Right forelimb (tissue), 1 donor: Measurements from ENCODE around the gene RNU5D-1.

Experiments used
- DNase-seq: peaks from one replicate; pipeline ENCODE4 v3.0.0-alpha.2; 2018

Gene RNU5D-1

GRCh38 chr1:44698138-44698537 lies 32.8 kb downstream of the RNU5D-1 start:
- DNase-seq = no peak

DNA sequence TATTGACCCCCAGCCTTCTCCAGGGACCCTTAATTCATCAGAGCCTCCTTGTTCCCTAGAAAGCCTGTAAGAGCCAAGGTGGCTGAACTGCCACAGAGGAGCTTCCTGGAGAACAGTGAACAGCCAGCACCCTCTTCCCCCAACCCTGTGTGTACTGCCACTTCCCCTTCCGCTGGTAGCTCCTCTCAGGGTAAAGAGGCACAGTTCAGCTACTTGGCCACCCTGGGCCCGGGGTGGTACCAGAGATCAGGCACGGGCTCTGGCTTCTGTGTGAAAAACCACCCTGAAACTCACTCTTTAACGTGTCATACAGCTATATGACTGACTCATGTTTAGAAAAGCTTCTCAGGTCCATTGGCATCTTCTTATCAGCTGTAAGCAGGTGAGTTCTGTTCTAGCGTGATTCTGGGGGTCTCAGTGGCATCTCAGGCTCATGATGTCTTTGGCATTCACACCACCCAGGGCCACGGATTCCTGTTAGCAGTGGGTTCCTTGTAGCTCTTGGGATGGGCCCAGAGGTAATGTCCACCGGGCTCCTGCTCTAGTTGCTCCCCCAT lies 34.1 kb downstream of the RNU5D-1 start:
- DNase-seq = no peak

DNA sequence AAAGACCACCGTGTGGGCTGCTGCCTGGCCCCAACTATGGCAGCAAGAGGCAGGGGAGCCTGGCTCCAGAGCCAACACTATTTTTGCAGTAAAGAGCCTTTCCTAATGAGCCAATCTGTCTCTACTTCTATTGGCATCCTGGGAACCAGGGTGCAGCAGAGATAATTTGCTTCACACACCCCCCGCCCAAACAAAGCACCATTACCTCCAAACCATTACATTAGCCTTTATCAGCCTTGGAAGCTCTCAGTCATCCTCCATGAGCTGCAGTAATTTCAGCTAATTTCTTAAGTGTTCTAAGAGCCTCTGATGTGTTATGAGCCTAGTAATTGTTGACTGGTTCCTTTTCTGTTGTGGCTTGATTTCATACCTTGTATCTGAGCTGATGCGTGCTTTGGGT lies 34.9 kb downstream of the RNU5D-1 start:
- no peak for DNase-seq

DNA sequence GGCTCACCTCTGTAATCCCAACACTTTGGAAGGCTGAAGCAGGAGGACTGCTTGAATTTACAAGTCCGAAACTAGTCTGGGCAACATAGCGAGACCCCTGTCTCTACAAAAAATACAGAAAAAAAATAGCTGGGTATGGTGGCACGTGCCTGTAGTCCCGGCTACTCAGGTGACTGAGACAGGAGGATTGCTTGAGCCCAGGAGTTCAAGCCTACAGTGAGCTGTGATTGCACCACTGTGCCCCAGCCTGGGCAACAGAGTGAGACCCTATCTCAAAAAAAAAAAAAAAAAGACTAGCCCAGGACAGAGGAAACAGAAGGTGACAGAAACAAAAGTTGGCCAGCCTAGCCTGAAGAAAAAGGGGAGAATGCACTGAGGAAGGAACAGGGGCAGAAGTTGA lies 35.3 kb downstream of the RNU5D-1 start:
- DNase-seq = no peak

GRCh38 chr1:44694863-44695478 lies 36.0 kb downstream of the RNU5D-1 start:
- DNase-seq = no peak

DNA sequence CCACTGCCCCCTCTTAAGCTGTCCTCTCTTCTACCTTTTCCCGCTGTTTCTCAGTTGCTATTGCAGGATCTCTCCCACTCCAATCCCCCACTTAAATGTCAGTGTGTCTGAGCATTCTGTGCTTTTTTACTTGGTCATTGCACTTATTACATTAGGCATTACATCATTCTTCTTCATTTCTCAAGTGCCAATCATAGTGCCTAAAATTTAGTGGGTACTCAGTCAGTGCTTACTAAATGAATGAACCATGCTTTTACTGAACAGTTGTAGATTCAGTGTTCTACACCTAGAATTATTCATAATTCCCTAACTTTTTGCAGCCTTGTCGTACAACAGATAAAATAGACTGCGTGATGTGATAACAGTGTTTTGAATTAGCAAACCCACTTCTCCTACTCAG lies 37.1 kb downstream of the RNU5D-1 start:
- DNase-seq = no peak

DNA sequence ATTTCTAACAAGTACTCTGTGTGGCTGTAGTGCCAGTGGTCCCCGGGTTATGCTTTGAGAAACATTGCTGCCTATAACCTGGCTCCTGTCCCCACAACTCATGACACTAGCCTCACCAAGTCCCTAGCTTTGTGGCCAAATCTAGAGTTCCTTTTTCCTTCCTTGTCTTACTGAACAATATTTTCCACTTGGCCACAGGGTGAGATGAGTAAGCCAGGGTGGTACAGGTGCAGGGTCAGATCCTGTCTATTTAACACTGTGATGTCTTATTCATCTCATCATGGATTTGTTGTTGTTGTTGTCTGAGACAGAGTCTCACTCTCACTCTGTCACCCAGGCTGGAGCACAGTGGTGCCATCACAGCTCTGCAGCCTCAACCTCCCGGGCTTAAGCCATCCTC lies 37.8 kb downstream of the RNU5D-1 start:
- no peak for DNase-seq

DNA sequence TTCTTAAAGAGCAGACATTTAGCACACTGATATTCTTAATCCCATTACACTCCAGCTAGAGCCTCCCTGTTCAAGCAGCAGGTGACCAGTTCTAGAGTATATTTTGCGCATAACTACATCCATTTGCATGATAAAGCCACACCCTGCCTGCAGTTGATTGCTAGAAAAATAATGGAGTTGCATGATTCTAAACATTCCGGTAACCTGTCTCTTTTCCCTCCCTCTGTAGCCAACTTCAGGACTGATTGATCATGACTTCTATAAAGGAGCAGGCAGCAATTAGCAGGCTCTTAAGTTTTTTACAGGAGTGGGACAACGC lies 41.6 kb downstream of the RNU5D-1 start:
- no peak for DNase-seq

GRCh38 chr1:44688760-44689446 lies 42.1 kb downstream of the RNU5D-1 start:
- no peak for DNase-seq

DNA sequence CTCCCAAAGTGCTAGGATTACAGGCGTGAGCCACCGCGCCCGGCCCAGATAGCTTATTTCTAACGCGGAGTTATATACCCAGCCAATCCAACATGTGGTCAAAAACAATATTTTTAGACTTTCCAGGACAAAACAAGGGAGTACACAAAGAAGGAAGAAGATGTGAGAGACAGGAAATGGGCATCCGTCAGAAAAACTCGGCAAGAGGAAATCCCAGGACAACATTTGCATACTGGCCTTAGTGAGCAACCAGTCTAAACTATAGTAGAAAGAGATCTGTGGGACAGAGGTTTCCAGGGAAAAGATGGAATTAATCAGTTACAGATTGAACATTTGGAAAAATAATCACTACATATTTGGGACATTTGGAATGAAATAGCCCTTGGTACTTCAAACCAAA lies 45.1 kb downstream of the RNU5D-1 start:
- DNase-seq = no peak

DNA sequence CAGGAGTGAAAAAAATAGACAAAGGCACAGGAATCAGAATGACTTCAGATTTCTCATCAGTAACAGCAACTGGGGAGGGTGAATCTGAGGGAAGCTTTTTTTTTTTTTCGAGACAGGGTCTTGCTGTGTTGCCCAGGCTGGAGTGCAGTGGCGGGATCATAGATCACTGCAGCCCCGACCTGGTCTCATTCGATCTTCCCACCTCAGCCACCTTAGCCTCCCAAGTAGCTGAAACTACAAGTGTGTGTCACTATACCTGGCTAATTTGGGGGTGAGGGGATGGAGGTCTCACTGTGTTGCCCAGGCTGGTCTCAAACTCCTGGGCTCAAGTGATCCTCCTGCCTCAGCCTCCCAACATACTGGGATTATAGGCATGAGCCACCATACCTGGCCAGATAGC lies 45.8 kb downstream of the RNU5D-1 start:
- DNase-seq = no peak

GRCh38 chr1:44684525-44684924 lies 46.4 kb downstream of the RNU5D-1 start:
- no peak for DNase-seq

DNA sequence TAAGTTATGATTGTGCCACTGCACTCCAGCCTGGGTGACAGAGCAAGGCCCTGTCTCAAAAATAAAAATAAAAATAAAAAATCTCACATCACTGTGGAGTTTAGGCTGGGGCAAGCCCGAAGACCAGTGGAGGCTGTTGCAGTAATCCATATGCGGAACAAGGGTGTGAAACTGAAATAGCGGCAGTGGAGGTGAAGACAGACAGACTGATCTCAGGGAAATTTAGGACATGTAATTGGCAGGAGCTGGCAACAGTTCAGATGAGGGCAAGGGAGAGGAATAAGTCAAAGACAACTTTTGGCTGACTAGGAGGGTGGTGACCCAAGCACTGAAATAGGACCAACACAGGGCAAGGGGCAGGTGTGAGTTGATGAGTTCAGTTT lies 48.1 kb downstream of the RNU5D-1 start:
- no peak for DNase-seq

DNA sequence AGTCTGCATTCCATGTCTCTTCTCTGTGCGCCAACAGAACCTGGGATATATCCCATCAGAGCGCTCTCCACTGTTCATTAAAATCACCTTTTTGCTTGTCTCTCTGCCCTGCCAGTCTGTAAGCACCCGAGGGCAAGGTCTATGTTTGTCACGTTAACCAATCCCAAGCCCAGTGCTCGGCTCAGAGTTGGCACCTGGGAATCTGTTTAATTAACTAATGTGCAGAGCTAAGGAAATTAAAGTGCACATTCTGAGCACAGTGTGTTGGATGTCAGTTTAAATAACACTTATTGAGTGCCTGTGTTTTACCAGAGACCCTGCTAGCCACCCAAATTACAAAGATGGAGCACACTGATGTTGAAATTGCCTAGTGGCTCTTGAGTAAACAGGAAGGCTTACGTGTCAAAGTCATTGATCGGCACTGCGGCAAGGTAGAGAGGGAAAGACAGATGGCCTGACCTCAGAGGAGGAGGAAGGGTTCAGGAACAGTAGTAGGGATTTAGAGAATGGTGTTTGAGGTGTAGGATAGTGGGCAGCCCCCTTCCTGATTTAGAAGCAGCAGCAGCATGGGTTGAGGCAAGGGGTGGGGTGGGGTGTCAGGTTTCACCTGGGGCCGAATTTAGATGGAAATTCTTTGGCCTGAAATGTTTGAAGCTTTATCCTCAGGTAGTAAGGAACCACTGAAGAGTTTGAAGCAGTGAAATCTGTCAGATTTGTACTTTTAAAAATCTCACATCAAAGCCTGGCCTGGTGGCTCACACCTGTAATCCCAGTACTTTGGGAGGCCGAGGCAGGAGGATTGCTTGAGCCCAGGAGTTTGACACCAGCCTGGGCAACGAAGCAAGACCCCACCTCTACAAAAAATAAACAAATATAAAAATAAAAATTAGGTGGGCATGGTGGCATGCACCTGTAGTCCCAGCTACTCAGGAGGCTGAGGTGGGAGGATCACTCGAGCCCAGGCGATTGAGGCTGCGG lies 48.8 kb downstream of the RNU5D-1 start:
- DNase-seq = no peak
